ENCODE measurements around the gene PPP1R18.

The PPP1R18 gene

GRCh38 chr6:30716879-30717128, 30.4 kb upstream of the PPP1R18 start:
- DNase-seq (ENCODE audit: low spot score), result no peak
- in situ Hi-C loops (cut with MboI; ENCODE audit: low pct_unique_long_range_greater_than_20kb, low sequenced_read_pairs, unreplicated experiment), result no loop called here
- TF ChIP-seq CTCF (IDR thresholded peaks at IDR 0.05; ENCODE audit: extremely low read depth, insufficient read depth, missing control alignments), result no peak

- no peak for DNase-seq (ENCODE audit: low spot score)
- no peak for TF ChIP-seq CTCF (IDR thresholded peaks at IDR 0.05; ENCODE audit: extremely low read depth, insufficient read depth, missing control alignments)
- in situ Hi-C loops (cut with MboI; ENCODE audit: low pct_unique_long_range_greater_than_20kb, low sequenced_read_pairs, unreplicated experiment), result no loop called here
These were observed 27.8 kb upstream of the PPP1R18 start for GRCh38 chr6:30714263-30714662.

GRCh38 chr6:30712441-30712945, 26.0 kb upstream of the PPP1R18 start:
- no peak for DNase-seq (ENCODE audit: low spot score)
- TF ChIP-seq CTCF (IDR thresholded peaks at IDR 0.05; ENCODE audit: extremely low read depth, insufficient read depth, missing control alignments), result no peak
- in situ Hi-C loops (cut with MboI; ENCODE audit: low pct_unique_long_range_greater_than_20kb, low sequenced_read_pairs, unreplicated experiment), result no loop called here

GRCh38 chr6:30711758-30712380, 25.4 kb upstream of the PPP1R18 start:
- no peak for DNase-seq (ENCODE audit: low spot score)
- TF ChIP-seq CTCF (IDR thresholded peaks at IDR 0.05; ENCODE audit: extremely low read depth, insufficient read depth, missing control alignments), result no peak
- in situ Hi-C loops (cut with MboI; ENCODE audit: low pct_unique_long_range_greater_than_20kb, low sequenced_read_pairs, unreplicated experiment), result no loop called here

- in situ Hi-C loops (cut with MboI; ENCODE audit: low pct_unique_long_range_greater_than_20kb, low sequenced_read_pairs, unreplicated experiment), result no loop called here
- no peak for TF ChIP-seq CTCF (IDR thresholded peaks at IDR 0.05; ENCODE audit: extremely low read depth, insufficient read depth, missing control alignments)
- no peak for DNase-seq (ENCODE audit: low spot score)
These were observed 22.8 kb upstream of the PPP1R18 start for GRCh38 chr6:30709101-30709868.

GRCh38 chr6:30707281-30707850, 20.9 kb upstream of the PPP1R18 start:
- TF ChIP-seq CTCF (IDR thresholded peaks at IDR 0.05; ENCODE audit: extremely low read depth, insufficient read depth, missing control alignments), result no peak
- in situ Hi-C loops (cut with MboI; ENCODE audit: low pct_unique_long_range_greater_than_20kb, low sequenced_read_pairs, unreplicated experiment), result no loop called here
- DNase-seq (ENCODE audit: low spot score), result no peak
